Stimulated activated CD4-positive, alpha-beta T cell treated with anti-CD3 and anti-CD28 coated beads, TNF-alpha, amount 100 ng/mL, for 48 hours (primary cell): ENCODE measurements around the gene CEBPG.

Experiments
- DNase-seq, 3 donors: peaks; one replicate each; pipeline ENCODE4 v3.0.0-alpha.2; 2020; ENCODE audit warnings: low read depth in 3 of 3

Gene CEBPG

DNA sequence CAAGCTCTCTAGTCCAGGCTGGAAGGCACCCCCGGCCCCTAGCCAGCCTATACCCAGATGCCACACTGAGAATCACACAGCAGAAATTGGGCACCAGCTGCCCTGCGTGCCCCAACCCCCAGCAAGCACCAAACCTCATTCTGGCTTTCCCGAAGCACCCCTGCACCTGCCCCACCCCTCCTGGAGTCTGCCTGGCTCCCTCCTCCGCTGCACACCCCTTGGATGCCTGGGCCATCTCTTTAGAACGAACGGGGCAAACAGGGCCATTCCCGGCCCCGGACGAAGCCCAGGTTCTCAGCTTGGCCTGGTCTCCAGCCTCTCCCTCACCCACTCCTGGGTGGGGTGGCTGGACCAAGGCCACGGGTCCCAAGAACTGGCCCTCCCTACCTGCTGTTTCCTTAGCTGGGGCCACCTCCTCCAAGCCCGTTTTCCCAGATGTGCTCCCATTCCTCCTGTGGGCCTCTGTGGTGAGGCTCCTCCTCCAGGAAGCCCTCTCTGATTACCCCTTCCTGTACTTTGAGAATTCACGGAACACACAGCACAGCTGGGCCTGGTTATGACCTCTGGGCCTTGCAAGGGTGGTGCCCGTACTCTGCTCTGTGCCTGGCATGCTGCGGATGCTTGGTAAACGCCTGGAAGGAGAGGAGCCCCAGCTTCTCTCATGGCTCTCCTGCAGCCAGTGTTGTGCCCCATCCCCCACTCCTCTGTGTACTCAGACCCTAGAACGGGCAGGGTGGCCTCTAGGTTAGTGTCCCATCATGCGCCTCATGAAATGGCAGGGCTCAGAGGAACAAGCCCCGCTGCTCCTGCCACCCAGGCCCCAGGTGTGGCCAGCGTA is 21.4 kb downstream of the CEBPG start:
- no peak for DNase-seq

DNA sequence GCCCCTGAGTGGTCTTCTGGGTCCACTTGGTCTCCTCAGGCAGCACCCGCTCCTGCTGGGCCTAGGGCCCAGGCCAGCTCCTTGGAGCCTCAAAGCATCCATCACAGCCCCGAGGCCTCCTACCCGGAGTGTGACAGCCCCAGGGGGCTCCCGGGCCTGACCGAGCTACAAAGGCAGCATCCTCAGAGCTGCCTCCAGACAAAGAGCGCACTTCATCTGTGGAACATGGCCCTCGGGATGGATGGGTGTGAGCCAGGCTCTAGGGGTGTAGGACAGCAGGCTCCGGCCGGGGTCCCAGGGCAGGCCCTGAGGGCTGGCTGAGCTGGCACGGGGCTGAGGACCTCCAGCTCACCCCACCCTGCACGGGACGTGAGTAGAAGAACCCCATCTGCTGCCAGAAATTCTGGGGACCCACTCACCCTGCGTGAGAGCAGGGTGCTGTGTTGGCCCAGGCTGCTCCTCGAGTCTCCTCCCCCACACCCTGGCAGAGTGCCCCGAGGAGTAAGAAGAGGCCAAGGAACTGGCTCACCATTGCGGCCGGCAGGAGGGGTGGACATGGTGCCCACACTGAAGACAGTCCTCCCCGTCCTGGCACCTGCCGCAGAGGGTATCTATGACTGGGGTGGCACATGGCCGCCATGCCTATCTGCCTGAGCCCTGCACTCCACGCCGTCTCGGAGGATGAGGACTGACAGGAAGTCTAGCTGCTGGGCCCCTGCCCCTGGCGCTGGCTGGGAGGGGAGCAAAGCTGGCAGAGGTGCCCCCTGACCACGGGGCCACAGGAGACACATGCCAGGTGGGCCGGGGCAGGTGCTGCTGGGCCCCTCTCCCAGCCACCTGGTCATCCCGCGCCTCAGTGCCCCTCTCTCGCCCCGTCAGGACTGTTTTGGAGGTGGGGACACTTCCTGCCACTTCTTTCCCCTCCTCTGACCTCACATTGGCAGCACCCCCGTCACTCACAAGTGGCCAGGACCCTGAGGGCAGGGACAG is 22.3 kb downstream of the CEBPG start:
- no peak for DNase-seq

DNA sequence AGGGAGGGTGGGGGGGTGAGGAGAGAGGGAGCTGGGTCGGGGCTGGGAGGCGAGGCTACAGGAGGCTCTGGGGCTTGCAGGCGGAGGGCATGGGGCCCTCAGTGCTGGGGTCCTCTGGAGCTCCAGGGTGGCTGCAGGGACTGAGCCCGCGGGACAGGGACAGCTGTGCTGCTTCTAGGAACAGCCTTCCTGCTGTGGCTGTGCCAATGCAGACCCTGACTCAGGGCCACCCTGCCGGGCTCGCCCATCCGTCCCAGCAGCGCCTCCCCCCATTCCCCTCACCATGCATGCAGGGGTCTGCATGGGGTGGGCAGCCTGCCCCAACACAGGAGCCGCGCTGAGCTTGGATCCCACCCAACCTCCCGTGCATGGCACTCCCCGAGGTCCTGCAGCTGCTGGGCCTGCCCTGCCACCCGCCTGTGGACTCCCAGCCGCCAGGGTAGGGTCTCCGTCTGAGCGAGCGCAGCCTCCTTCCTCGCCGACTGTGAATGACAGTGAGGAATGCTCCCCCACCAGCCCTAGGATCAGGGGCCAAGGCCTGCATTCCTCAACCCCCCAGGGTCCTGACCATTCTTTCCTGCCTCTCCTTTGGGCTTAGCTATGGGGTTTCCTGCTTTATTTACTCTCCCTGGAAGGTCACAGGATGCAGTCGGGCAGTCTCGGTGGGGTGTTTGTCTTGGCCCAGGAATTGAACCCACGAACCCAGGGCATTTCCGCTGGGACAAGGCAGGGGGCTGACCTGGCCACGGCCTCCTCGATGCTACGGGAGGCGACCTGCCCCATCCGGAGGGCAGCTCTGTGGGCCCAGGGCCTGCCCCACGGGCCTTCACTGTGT is 23.4 kb downstream of the CEBPG start:
- DNase-seq = no peak

DNA sequence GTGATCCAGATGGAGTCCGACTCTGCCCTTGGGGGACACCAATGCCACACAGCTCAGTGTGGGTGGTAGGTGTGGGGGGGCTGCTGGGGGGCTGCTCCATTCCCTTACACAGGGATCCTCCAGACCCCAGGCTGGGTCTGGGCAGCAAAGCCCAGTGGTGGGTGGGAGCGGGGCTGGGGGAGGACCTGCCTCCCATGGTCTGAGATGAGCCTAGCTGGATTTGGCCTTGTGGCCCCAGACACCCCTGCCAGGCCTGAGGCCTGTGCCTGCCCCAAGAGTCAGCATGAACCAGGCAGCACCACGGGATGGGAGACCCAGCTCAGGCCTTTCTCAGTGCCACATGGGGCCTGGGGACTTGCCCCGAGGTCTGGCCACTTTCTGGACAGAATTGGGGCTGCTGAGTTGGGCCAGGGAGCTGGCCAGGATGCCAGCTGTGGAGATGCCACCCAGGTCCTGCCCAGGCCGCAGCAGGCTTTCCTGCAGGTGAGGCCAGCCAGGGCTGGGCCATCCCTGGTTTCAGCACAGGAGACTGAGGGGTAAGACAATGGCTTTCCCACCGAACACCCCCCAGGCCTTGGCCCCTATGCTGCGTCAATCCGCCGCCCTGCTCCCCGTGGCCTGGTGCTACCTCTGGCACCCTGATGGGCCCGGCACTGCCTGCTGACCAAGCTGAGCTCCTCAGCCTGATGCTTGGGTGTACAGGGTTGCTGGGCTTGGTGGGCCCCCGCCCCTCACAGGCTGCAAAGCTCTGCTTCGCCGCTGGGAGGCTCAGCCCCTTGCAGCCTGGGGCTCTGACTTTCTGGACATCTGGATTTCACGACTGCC is 24.2 kb downstream of the CEBPG start:
- DNase-seq = no peak

DNA sequence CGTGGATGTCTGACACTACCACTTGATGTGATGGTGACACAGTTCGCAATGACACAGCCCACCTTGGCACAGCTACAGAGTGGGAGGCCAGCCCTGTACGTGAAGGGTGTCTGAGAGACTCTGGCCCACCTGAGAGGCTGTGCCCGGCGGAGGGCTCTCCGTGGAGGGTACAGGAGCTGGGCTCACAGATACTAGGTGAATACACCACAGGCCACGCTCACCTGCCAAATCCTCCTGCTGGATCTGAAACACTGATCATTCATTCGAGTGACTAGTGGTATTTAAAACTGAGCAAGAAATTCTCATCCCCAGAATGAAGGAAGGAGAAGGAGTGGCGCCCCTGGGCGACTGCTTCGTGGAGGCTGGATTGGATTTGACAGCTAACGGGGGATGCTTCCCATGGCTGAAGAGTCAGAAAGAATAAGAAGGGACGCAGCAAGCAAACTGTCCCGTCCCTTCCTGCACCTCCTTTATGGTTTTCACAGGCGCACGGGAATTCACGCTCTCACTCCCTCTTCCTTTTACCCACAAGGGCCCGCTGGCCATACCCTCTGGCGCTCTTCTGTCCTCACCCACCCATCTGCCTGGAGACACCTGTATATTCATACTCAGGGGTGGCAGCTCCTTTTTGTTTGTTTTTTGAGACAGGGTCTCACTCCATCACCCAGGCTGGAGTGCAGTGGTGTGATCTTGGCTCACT is 25.0 kb downstream of the CEBPG start:
- no peak for DNase-seq

DNA sequence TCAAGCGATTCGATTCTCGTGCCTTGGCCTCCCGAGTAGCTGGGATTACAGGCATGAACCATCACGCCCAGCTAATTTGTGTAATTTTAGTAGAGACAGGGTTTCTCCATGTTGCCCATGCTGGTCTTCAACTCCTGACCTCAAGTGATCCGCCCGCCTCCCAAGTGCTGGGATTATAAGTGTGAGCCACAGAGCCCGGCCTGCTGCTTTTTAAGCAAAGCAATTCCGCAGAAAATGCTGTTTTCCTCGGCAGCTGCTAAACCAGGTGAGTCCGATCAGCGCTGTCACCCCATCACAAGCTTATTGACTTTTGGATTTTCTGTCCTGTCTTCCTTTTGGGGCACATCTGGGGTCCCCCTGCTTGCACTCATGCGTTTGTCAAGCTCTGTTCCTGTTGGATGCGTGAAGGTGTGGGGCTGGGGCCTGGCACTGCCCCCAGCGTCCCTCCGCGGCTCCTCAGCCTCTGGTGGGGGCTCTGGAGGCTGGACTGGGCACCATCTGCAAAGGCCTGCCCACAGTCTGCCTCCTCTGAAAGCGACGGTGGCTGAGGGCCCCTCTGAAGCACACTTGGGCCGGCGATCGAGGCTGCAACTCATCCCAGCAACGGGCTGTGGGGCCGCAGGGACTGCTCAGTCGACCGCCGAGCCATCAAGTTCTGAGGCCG is 25.7 kb downstream of the CEBPG start:
- no peak for DNase-seq

DNA sequence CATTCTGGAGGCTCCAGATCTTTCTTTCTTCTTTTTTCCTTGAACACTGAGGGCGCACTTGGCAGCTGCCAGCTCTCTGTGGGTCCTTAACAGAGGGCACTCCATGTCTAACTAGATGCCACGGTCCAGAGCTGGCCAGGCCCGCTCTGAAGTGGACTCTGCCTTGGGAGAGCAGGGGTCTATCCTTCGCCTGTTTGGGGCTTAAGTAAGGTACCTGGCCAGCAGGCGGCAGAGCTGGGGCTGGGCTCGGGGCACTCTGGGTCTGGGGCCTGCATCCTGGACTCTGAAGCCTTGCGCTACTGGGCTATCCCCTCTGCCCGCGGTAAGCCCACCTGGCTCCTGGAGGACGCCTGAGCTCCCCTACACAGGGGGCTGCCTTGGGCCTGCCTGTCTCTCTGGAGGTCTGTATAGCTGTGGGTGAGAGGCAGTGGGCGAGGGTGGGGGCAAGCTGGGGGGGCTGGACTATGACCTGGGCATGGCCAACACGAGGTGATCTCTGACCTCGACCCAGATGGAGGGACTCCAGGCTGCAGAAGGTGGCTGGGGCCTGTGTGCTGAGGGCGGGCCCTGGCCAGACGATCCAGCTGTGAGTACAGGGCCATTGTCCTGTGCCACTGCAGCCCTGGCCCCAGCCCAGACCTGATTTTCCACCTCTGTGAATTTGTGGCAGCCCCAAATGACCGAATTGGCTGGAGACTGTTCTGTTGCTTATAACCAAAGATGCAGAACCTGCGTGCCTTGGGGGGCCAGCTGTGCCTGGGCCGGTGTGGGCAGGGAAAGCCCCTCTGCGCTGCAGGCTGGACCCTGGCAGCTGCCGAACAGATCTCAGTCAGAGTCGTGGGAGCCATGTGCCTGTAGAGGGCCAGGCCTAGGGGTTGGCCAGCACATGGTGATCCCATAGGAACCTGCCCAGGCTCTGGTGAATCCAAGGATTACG is 26.5 kb downstream of the CEBPG start:
- no peak for DNase-seq

DNA sequence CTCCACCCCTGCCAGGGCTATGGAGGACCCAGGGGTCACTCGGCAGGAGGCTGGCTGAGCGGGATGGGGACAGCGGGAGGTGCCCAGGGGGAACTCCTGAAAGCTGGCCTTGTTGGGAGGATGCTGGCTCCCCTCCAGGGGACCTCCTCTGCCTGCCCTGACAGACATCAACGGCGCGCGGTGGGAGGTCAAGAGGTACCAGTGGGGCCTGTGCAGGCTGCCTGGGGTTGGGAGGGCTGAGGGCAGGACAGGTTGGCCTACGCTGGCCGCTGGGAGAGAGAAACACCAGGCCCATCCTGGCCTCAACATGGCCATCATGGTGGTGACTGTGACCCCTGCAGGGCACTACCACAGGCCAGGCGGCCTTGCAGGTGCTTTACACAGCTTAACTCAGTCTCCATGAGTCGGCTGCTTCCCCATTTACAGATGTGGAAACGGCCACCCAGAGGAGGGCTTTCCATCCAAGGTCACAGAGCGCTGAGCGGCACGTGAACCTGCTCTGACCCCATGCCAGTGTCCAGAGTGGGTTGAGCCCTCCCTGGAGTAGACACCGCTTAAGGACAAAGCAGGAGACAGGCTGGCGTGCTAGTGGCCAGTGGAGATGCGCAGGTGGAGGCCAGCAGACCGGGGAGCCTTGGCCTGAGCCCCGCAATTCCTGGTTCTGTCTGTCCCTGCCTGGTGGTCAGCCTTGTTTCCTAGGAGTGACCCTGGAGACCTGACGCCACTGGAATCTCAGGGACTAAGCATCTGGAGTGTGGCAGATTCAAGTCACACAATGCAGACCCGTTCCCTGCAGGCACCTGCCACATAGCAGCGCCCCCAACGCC is 27.6 kb downstream of the CEBPG start:
- DNase-seq = no peak

DNA sequence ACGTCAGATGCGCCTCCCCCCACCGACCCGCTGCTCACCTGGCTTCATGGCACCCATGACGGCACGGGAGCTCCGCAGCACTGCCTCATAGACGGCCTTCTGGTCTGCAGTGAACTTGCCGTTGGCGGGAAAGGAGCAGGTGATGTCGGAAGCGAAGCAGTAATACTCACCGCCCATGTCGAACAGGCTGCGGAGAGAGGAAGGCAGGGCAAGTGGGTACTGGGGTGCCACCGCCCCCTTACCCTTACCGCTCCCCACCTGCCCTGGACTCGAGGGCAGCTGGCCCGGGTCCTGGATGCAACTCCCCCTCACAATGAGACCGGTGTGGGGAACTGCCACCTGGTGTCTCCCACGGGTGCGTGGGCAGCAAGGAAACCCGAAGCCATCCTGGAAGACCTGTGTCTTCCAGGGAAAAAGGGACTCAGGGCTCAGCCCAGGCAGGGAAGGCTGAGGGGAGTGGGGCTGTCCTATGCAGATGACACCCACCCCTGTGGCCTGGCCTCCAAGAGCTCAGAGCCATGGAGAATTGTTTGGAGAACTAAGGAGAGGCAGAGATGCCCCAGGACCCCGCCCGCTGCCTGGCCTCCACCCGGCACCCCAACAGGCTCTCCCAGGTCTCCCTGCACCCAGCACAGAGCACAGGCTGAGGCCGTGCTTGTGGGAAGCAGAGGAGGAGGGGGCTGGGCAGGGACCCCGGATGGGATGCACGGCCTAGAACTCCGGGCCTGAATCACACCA is 28.3 kb downstream of the CEBPG start:
- DNase-seq = no peak

DNA sequence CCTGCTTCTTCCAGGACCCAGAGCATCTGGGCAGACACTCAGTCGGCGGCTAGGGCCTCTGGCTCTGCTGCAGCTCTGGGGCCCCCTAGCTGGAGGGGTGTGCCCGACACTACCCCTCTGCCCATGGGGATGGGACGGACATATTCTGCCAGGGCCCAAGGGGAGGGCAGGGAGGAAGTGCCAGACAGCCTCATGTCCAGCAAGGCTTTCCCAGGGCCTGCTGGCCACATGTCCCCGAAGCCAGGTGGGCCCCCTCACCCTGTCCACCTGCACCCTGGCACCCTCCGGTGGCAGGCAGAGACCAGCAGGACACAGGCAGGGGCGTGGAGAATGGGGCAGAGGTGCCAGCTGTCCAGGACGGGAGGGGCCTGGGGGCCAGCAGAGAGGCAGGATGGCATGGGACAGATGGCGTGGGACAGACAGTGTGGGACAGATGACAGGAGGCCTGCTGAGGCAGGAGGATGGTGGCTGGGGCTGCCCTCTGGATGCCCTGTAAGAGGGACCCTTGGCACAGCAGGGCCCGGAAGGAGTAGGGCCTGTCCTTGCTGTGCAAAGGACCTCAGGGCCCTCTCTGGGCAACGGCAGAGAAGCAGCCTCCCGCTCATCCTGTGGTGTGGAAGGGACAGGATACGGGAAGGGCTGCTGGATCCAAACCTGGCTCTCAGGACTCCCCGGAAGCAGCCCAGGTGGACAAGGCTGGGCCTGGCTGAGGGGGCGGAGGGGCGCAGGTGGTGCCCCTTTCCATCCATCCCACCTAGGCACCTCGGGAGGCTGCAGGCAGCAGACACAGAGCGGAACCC is 29.1 kb downstream of the CEBPG start:
- DNase-seq = no peak

DNA sequence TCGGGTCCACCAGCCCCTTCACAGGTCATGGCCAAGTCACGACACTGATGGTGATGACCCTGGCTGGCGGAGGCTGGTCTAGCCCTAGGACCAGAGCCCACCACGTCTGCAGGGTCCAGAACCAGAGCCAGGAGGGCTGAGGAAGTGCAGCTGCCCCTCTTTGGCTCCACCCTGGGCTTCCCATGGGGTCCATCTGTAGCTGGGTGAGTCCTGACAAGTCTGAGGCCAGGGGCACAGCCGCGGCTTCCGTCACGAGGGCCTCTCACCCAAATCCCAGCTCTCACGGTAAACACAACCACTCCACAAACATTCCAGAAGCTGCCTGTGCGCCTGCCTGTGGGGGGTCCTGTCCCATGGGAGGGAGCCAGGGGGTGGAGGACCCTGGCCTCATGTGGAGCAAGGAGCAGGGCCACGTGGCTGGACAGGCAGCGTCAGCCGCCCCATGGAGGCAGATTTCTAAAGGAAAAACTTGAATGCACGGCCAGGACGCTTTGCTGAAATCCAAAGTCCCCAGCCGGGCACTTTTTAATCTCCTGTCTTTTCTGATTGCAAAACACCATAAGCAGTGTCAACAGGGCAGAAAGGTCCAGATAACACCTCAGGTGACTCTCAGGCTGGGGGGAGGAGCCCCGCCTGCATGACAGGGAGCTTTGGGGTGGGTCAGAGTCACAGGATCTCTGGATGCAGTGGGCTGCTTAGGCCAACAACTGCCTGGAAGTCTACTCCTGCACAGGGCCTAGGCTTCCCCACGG is 29.9 kb downstream of the CEBPG start:
- no peak for DNase-seq

DNA sequence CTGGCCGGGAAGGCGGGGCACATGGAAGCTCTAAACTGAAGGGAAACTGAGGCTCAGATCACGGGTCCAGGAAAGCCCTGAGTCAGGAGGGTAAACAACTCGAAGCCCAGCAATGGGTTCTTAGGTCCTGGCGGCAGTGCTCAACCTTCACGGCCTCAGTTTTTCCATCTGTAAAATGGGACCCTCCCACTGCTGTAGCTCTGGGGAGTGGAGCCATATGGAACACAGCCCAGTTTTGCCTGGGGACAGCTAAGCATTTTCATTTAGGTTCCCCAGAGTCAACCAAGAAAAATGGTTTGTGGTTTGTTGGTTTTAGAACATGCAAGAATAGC is 30.4 kb downstream of the CEBPG start:
- no peak for DNase-seq

DNA sequence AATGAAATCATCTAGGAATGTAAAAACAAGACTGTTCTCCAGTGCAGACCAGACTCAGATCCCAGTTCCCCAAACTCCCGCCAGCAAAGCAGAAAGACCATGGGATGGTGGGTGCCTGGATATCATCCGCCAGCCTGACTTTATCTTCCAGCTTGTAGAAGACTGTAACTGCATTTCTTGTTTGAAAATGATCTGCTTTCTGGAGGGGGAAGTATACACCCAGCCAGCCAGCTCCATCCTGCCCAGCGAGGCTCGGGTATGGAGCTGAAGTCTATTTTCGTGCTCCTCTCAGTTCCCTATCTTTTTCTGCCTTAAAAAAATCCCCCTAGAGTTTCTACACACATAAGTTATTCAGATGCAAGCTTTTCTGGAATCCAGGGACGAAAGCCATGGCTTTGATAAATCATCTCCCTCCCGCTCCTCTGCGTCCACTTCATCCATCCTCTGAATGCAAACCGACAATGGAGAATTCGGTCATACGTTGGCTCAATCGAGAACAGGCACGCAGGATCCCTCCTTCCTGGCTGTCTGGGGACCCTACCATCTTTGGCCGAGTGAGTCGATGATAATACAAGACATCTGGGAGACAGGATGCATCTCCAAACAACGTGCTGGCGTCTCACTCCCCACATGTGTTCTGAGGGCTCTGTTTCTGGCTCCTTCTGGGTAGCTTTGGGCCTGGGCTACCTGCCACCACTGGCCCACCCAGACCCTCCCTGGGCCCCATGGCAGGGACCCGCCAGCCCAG is 31.2 kb downstream of the CEBPG start:
- DNase-seq = no peak

DNA sequence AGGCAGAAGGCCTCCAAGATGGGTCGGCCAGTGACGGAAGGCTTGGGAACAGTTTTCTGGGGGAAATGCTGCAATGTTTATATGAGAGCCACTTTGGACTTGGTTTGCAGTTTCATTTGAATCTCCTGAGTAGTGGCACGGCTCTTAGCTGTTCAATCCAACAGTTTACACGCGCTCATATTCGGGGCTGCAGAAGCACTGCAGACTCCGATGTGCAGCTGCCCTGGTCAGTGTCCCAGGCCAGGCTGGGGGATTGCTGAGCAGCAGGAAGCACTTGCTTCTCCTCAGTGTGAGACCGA is 31.7 kb downstream of the CEBPG start:
- no peak for DNase-seq
